ENCODE measurements around the gene RAB3D.

RAB3D gene

GRCh38 chr19:11374433-11375142, 35.1 kb upstream of the RAB3D start, which contains the start of gene SWSAP1:
Gene SWSAP1, plus strand, starts transcription at chr19:11374666. Its CDS starts 15 bp downstream, at chr19:11374681.
- H4K91ac ChIP-seq (ENCODE audit: low read depth, low read length): peak within 1 kb of the TSS; percentile 95
- H3K27me3 ChIP-seq (ENCODE audit: insufficient read depth, low read length): no peaks in the 10 kb centered on the region
- H3K18ac ChIP-seq (ENCODE audit: low read length): peak within 1 kb of the TSS; percentile 97
- peaks cover 2% of the 10 kb centered on the region for H3K9me3 ChIP-seq (ENCODE audit: insufficient read depth, low read depth, low read length)
- H2AK5ac ChIP-seq (ENCODE audit: low read length): peak within 1 kb of the TSS; percentile 96
- no peak within 1 kb of the TSS for H3K23ac ChIP-seq (ENCODE audit: low read length)
- H2BK120ac ChIP-seq (ENCODE audit: insufficient read depth, low read length, poor library complexity): peak within 1 kb of the TSS; percentile 91
- WGBS (ENCODE audit: extremely low coverage, insufficient coverage, insufficient read length): no CpG with 5 or more reads among the region's 44 CpGs
- H3K27ac ChIP-seq (ENCODE audit: low read depth, low read length): peak within 1 kb of the TSS; percentile 95
- peak; percentile 100 for DNase-seq
- H3K14ac ChIP-seq (ENCODE audit: low read length): peak within 1 kb of the TSS; percentile 93
- peak within 1 kb of the TSS; percentile 96 for H4K8ac ChIP-seq (ENCODE audit: low read depth, low read length)
- H4K12ac ChIP-seq (ENCODE audit: low read depth, low read length): peak within 1 kb of the TSS; percentile 93
- H3K36me3 ChIP-seq (ENCODE audit: control insufficient read depth in 1 of 2, insufficient read depth in 2 of 2, low read length in 2 of 2): no peaks in the 10 kb centered on the region
- peaks cover 5% of the 10 kb centered on the region for H3K79me2 ChIP-seq (ENCODE audit: control insufficient read depth, insufficient read depth, low read length, poor library complexity)
- peaks cover 7% of the 10 kb centered on the region for H3K79me1 ChIP-seq (ENCODE audit: low read length)
- peak within 1 kb of the TSS; percentile 91 for H3K9ac ChIP-seq (ENCODE audit: low read length)
- H3K4me2 ChIP-seq (ENCODE audit: low read length): peak within 1 kb of the TSS; percentile 70
- peak within 1 kb of the TSS; percentile 99 for H2BK5ac ChIP-seq (ENCODE audit: low read depth, low read length, poor library complexity)
- H2AFZ ChIP-seq (ENCODE audit: insufficient read depth, low read length, poor library complexity): peak within 1 kb of the TSS; percentile 94
- peak within 1 kb of the TSS; percentile 81 for H3K4me3 ChIP-seq (ENCODE audit: low read depth, low read length)
- peak within 1 kb of the TSS; percentile 91 for H3K4ac ChIP-seq (ENCODE audit: low read depth, low read length)
- H3K4me1 ChIP-seq (ENCODE audit: control insufficient read depth in 1 of 2, insufficient read depth in 2 of 2, low read length in 2 of 2): peaks cover 7% of the 10 kb centered on the region in 2 experiments
- H2BK12ac ChIP-seq (ENCODE audit: low read length): no peak within 1 kb of the TSS

- Histone ChIP-seq H2BK5ac (ENCODE audit: low read depth, low read length, poor library complexity) (no peak overlapping the region), H3K9me3 (ENCODE audit: insufficient read depth, low read depth, low read length) (peaks cover 2% of the 10 kb centered on the region), H4K91ac (ENCODE audit: low read depth, low read length) (no peak overlapping the region), H3K18ac (ENCODE audit: low read length) (no peak overlapping the region), H4K8ac (ENCODE audit: low read depth, low read length) (peak overlapping the region; percentile 38), H3K9ac (ENCODE audit: low read length) (no peak overlapping the region), H3K79me1 (ENCODE audit: low read length) (peaks cover 7% of the 10 kb centered on the region), H3K79me2 (ENCODE audit: control insufficient read depth, insufficient read depth, low read length, poor library complexity) (peaks cover 5% of the 10 kb centered on the region), H4K12ac (ENCODE audit: low read depth, low read length) (no peak overlapping the region), H3K23ac (ENCODE audit: low read length) (no peak overlapping the region), H3K14ac (ENCODE audit: low read length) (no peak overlapping the region), H3K4me1 (ENCODE audit: control insufficient read depth in 1 of 2, insufficient read depth in 2 of 2, low read length in 2 of 2) (peaks cover 7% of the 10 kb centered on the region in 2 experiments), H3K4me2 (ENCODE audit: low read length) (peak overlapping the region; percentile 65), H2BK12ac (ENCODE audit: low read length) (no peak overlapping the region), H3K27ac (ENCODE audit: low read depth, low read length) (no peak overlapping the region), H3K4ac (ENCODE audit: low read depth, low read length) (no peak overlapping the region), H2AFZ (ENCODE audit: insufficient read depth, low read length, poor library complexity) (no peak overlapping the region), H3K36me3 (ENCODE audit: control insufficient read depth in 1 of 2, insufficient read depth in 2 of 2, low read length in 2 of 2) (no peaks in the 10 kb centered on the region), H3K27me3 (ENCODE audit: insufficient read depth, low read length) (no peaks in the 10 kb centered on the region), H2BK120ac (ENCODE audit: insufficient read depth, low read length, poor library complexity) (no peak overlapping the region), H3K4me3 (ENCODE audit: low read depth, low read length) (no peak overlapping the region), H2AK5ac (ENCODE audit: low read length) (no peak overlapping the region)
- DNase-seq: peak in 1 of 2 donors; percentile 31
- WGBS (ENCODE audit: extremely low coverage, insufficient coverage, insufficient read length): no CpG with 5 or more reads among the region's 11 CpGs
These were observed 34.5 kb upstream of the RAB3D start for GRCh38 chr19:11373885-11374432.

GRCh38 chr19:11373166-11373884, 33.9 kb upstream of the RAB3D start:
- Histone ChIP-seq H3K4me2 (ENCODE audit: low read length) (no peak overlapping the region), H3K27ac (ENCODE audit: low read depth, low read length) (no peak overlapping the region), H4K12ac (ENCODE audit: low read depth, low read length) (no peak overlapping the region), H3K9ac (ENCODE audit: low read length) (no peak overlapping the region), H2AK5ac (ENCODE audit: low read length) (no peak overlapping the region), H2BK12ac (ENCODE audit: low read length) (no peak overlapping the region), H3K4me1 (ENCODE audit: control insufficient read depth in 1 of 2, insufficient read depth in 2 of 2, low read length in 2 of 2) (peaks cover 7% of the 10 kb centered on the region in 2 experiments), H2BK120ac (ENCODE audit: insufficient read depth, low read length, poor library complexity) (no peak overlapping the region), H2BK5ac (ENCODE audit: low read depth, low read length, poor library complexity) (no peak overlapping the region), H3K23ac (ENCODE audit: low read length) (no peak overlapping the region), H3K14ac (ENCODE audit: low read length) (no peak overlapping the region), H3K79me1 (ENCODE audit: low read length) (peaks cover 7% of the 10 kb centered on the region), H2AFZ (ENCODE audit: insufficient read depth, low read length, poor library complexity) (no peak overlapping the region), H3K18ac (ENCODE audit: low read length) (no peak overlapping the region), H3K4me3 (ENCODE audit: low read depth, low read length) (peak overlapping the region; percentile 5), H3K4ac (ENCODE audit: low read depth, low read length) (no peak overlapping the region), H3K36me3 (ENCODE audit: control insufficient read depth in 1 of 2, insufficient read depth in 2 of 2, low read length in 2 of 2) (no peaks in the 10 kb centered on the region), H3K9me3 (ENCODE audit: insufficient read depth, low read depth, low read length) (peaks cover 2% of the 10 kb centered on the region), H4K91ac (ENCODE audit: low read depth, low read length) (no peak overlapping the region), H3K79me2 (ENCODE audit: control insufficient read depth, insufficient read depth, low read length, poor library complexity) (peaks cover 5% of the 10 kb centered on the region), H4K8ac (ENCODE audit: low read depth, low read length) (no peak overlapping the region), H3K27me3 (ENCODE audit: insufficient read depth, low read length) (no peaks in the 10 kb centered on the region)
- WGBS (ENCODE audit: extremely low coverage, insufficient coverage, insufficient read length): no CpG with 5 or more reads among the region's 10 CpGs
- DNase-seq: peak; percentile 92 to 95

GRCh38 chr19:11370744-11371143, 31.3 kb upstream of the RAB3D start:
- no peak overlapping the region for H2BK120ac ChIP-seq (ENCODE audit: insufficient read depth, low read length, poor library complexity)
- H3K23ac ChIP-seq (ENCODE audit: low read length): no peak overlapping the region
- H3K27me3 ChIP-seq (ENCODE audit: insufficient read depth, low read length): no peaks in the 10 kb centered on the region
- no peaks in the 10 kb centered on the region for H3K36me3 ChIP-seq (ENCODE audit: control insufficient read depth in 1 of 2, insufficient read depth in 2 of 2, low read length in 2 of 2)
- no peak overlapping the region for H2BK5ac ChIP-seq (ENCODE audit: low read depth, low read length, poor library complexity)
- no peak overlapping the region for H2AK5ac ChIP-seq (ENCODE audit: low read length)
- H3K79me2 ChIP-seq (ENCODE audit: control insufficient read depth, insufficient read depth, low read length, poor library complexity): peaks cover 4% of the 10 kb centered on the region
- no peak overlapping the region for H3K4ac ChIP-seq (ENCODE audit: low read depth, low read length)
- H4K8ac ChIP-seq (ENCODE audit: low read depth, low read length): no peak overlapping the region
- peaks cover 6% of the 10 kb centered on the region in 2 experiments for H3K4me1 ChIP-seq (ENCODE audit: control insufficient read depth in 1 of 2, insufficient read depth in 2 of 2, low read length in 2 of 2)
- no peak overlapping the region for H4K12ac ChIP-seq (ENCODE audit: low read depth, low read length)
- peaks cover under 1% of the 10 kb centered on the region for H3K9me3 ChIP-seq (ENCODE audit: insufficient read depth, low read depth, low read length)
- H2AFZ ChIP-seq (ENCODE audit: insufficient read depth, low read length, poor library complexity): no peak overlapping the region
- H3K4me3 ChIP-seq (ENCODE audit: low read depth, low read length): no peak overlapping the region
- H3K14ac ChIP-seq (ENCODE audit: low read length): no peak overlapping the region
- peak; percentile 87 to 92 for DNase-seq
- WGBS (ENCODE audit: extremely low coverage, insufficient coverage, insufficient read length): no CpG with 5 or more reads among the region's 2 CpGs
- H3K27ac ChIP-seq (ENCODE audit: low read depth, low read length): no peak overlapping the region
- peaks cover 7% of the 10 kb centered on the region for H3K79me1 ChIP-seq (ENCODE audit: low read length)
- no peak overlapping the region for H2BK12ac ChIP-seq (ENCODE audit: low read length)
- no peak overlapping the region for H3K9ac ChIP-seq (ENCODE audit: low read length)
- no peak overlapping the region for H4K91ac ChIP-seq (ENCODE audit: low read depth, low read length)
- no peak overlapping the region for H3K18ac ChIP-seq (ENCODE audit: low read length)
- H3K4me2 ChIP-seq (ENCODE audit: low read length): no peak overlapping the region

Measured in trophoblast cell (in vitro differentiated cells and primary cell).